DOHH2 (cell line): ENCODE results near the gene MYLK3.

Source experiments
- H3F3A ChIP-seq: fragments of 200-600 bp; sonication (generic), shearing (Covaris generic); 2 replicates; pipeline ENCODE4 v1.6.0; 2016; ENCODE audit warnings: antibody characterized with exemption, mild to moderate bottlenecking; ENCODE audit not compliant: control insufficient read depth, insufficient read depth
- H3K27ac ChIP-seq: fragments of 200-600 bp; sonication (generic); 2 replicates; pipeline ENCODE4 v1.5.1; 2014; ENCODE audit warnings: low read depth, mild to moderate bottlenecking, low read length, moderate library complexity
- H3K27me3 ChIP-seq: fragments of 200-600 bp; sonication (generic); 2 replicates; pipeline ENCODE4 v1.6.1; 2014; ENCODE audit warnings: mild to moderate bottlenecking, low read length, mixed read lengths; ENCODE audit not compliant: control insufficient read depth
- H3K36me3 ChIP-seq: fragments of 200-600 bp; sonication (generic); 2 replicates; pipeline ENCODE4 v1.6.1; 2014; ENCODE audit warnings: mild to moderate bottlenecking, low read length, moderate library complexity, mixed read lengths; ENCODE audit not compliant: control insufficient read depth
- H3K4me1 ChIP-seq: fragments of 200-600 bp; sonication (generic); 2 replicates; pipeline ENCODE4 v1.6.1; 2014; ENCODE audit warnings: mild to moderate bottlenecking, low read length, mixed read lengths; ENCODE audit not compliant: control insufficient read depth
- H3K4me2 ChIP-seq: fragments of 200-600 bp; sonication (generic); 2 replicates; pipeline ENCODE4 v1.6.0; 2014; ENCODE audit warnings: mild to moderate bottlenecking, low read length, moderate library complexity
- H3K4me3 ChIP-seq: fragments of 200-600 bp; sonication (generic); 2 replicates; pipeline ENCODE4 v1.5.1; 2014; ENCODE audit warnings: mild to moderate bottlenecking, low read length, mixed read lengths
- H3K79me2 ChIP-seq: fragments of 200-600 bp; sonication (generic); 2 replicates; pipeline ENCODE4 v1.6.1; 2014; ENCODE audit warnings: mild to moderate bottlenecking, low read length, mixed read lengths; ENCODE audit not compliant: control insufficient read depth
- H3K9me2 ChIP-seq: fragments of 200-600 bp; sonication (generic); replicated peaks from 2 replicates; pipeline ENCODE4 v1.6.1; 2014; ENCODE audit warnings: mild to moderate bottlenecking, low read length, mixed read lengths; ENCODE audit not compliant: control insufficient read depth
- H3K9me3 ChIP-seq: fragments of 200-600 bp; sonication (generic); 2 replicates; pipeline ENCODE4 v1.6.1; 2014; ENCODE audit warnings: antibody characterized with exemption, low read length, mixed read lengths; ENCODE audit not compliant: control insufficient read depth, insufficient read depth
- H4K20me1 ChIP-seq: fragments of 200-600 bp; sonication (generic); 2 replicates; pipeline ENCODE4 v1.6.0; 2014; ENCODE audit warnings: low read depth, mild to moderate bottlenecking, antibody characterized with exemption, low read length, moderate library complexity; ENCODE audit not compliant: control insufficient read depth, insufficient read depth
- EZH2phosphoT487 ChIP-seq: fragments of 200-600 bp; sonication (generic); IDR thresholded peaks from 2 replicates; pipeline ENCODE4 v1.6.1; 2017; ENCODE audit warnings: borderline replicate concordance, mild to moderate bottlenecking, antibody characterized with exemption, low read length, moderate library complexity, mixed read lengths
- TF ChIP-seq, protein P1 (sequence below): fragments of 200-600 bp; sonication (generic); IDR thresholded peaks from one replicate; pipeline ENCODE4 v1.5.1; 2014; ENCODE audit warnings: antibody characterized with exemption, mild to moderate bottlenecking, low read depth, low read length; ENCODE audit not compliant: poor library complexity, severe bottlenecking

MYLK3 gene

DNA sequence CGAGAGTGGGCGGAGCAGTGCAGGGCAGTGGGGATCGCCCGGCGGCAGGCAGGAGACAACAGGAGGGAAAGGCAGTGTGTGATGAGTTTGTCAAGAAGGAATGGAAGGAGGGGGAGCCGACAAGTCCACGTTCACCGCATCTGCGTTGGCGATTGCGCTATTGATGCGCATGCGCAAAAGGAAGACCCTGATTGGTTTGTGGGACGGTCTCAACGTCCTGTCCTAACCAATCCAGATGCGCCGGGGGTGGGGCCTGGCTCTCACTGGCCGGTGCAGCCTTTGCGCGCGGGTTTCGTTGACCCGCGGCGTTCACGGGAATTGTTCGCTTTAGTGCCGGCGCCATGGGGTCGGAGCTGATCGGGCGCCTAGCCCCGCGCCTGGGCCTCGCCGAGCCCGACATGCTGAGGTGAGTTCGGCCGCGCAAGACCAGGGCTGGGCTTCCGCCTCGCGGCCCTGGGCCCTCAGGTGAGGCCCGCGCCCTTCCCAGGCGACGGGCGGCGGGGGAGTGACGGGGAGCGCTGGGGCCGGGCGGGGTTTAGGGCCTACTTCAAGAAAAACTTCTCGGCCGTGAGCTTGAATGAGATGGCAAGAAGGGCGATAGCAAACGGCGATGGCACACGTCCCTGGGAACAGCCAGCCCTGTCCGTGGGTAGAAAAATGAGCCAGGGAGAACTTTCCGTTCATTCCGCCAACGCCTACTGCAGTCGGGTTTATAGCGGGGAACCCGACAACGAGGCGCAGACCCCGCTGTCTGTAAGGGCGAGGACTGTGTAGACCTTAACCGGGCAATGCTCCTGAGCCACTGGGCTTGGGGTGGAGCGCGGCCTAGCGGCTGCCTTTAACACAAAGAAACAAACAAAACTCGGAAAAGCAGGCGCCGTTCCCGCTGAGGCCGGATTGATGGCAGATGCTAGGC, 58.5 kb downstream of the MYLK3 start, which contains the start of gene ORC6:
Gene ORC6 (plus strand): TSS at position 295 of the 916 bp plus-strand sequence. CDS start 47 bp downstream, at position 342.
- Histone ChIP-seq H3K4me1 (peaks cover 46% of the 10 kb centered on the region), H4K20me1 (peaks cover 51% of the 10 kb centered on the region), H3K9me2 (no peaks in the 10 kb centered on the region), H3K36me3 (peaks cover 47% of the 10 kb centered on the region), H3K27ac (peak within 1 kb of the TSS; percentile 87), H3K79me2 (peaks cover 86% of the 10 kb centered on the region), H3K4me3 (peak within 1 kb of the TSS; percentile 95), H3K9me3 (no peaks in the 10 kb centered on the region), H3K4me2 (peak within 1 kb of the TSS; percentile 83), H3F3A (peaks cover 17% of the 10 kb centered on the region), H3K27me3 (no peaks in the 10 kb centered on the region)
- TF ChIP-seq, protein P1, sequence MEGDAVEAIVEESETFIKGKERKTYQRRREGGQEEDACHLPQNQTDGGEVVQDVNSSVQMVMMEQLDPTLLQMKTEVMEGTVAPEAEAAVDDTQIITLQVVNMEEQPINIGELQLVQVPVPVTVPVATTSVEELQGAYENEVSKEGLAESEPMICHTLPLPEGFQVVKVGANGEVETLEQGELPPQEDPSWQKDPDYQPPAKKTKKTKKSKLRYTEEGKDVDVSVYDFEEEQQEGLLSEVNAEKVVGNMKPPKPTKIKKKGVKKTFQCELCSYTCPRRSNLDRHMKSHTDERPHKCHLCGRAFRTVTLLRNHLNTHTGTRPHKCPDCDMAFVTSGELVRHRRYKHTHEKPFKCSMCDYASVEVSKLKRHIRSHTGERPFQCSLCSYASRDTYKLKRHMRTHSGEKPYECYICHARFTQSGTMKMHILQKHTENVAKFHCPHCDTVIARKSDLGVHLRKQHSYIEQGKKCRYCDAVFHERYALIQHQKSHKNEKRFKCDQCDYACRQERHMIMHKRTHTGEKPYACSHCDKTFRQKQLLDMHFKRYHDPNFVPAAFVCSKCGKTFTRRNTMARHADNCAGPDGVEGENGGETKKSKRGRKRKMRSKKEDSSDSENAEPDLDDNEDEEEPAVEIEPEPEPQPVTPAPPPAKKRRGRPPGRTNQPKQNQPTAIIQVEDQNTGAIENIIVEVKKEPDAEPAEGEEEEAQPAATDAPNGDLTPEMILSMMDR: peak; percentile 87
- TF ChIP-seq EZH2phosphoT487: no peak

- TF ChIP-seq, protein P1: peak; percentile 66
- TF ChIP-seq EZH2phosphoT487: no peak
- Histone ChIP-seq H3K9me2 (no peaks in the 10 kb centered on the region), H3K4me1 (peaks cover 46% of the 10 kb centered on the region), H3K36me3 (peaks cover 45% of the 10 kb centered on the region), H3K79me2 (peaks cover 93% of the 10 kb centered on the region), H3F3A (peaks cover 16% of the 10 kb centered on the region), H4K20me1 (peaks cover 59% of the 10 kb centered on the region), H3K4me3 (peak within 1 kb of the TSS; percentile 95), H3K27ac (peak within 1 kb of the TSS; percentile 87), H3K27me3 (no peaks in the 10 kb centered on the region), H3K4me2 (peak within 1 kb of the TSS; percentile 83), H3K9me3 (no peaks in the 10 kb centered on the region)
These were observed 59.3 kb downstream of the MYLK3 start, which contains the start of gene VPS35 for GRCh38 chr16:46688654-46689364. Gene VPS35 (minus strand): TSS chr16:46689178. CDS start chr16:46689133, 45 bp downstream.

- no peaks in the 10 kb centered on the region for H3K9me2 ChIP-seq
- no peaks in the 10 kb centered on the region for H3K27me3 ChIP-seq
- peak overlapping the region; percentile 87 for H3K27ac ChIP-seq
- TF ChIP-seq, protein P1: no peak
- no peak for TF ChIP-seq EZH2phosphoT487
- peaks cover 41% of the 10 kb centered on the region for H3K36me3 ChIP-seq
- H3K4me1 ChIP-seq: peaks cover 43% of the 10 kb centered on the region
- H3K79me2 ChIP-seq: peaks cover 95% of the 10 kb centered on the region
- H3K9me3 ChIP-seq: no peaks in the 10 kb centered on the region
- H3K4me2 ChIP-seq: peak overlapping the region; percentile 83
- H3K4me3 ChIP-seq: peak overlapping the region; percentile 95
- peaks cover 56% of the 10 kb centered on the region for H4K20me1 ChIP-seq
- peaks cover 14% of the 10 kb centered on the region for H3F3A ChIP-seq
These were observed 60.0 kb downstream of the MYLK3 start for GRCh38 chr16:46688101-46688653.
